Ascending aorta (tissue), 2 donors: ENCODE measurements around the gene KISS1R. TPM values are rescaled to one million over a fixed set of nuclear protein-coding genes. Genes with fewer than 3 reads are reported as not detected.

ENCODE experiments used
- DNase-seq, 2 donors: peaks; one replicate each; pipeline ENCODE4 v3.0.0-alpha.2; 2019; ENCODE audit warnings: low spot score in 2 of 2
- H3K27ac ChIP-seq, 2 donors: fragments of 200-600 bp; sonication (generic); one replicate each; pipeline ENCODE4 v1.5.1; 2016 to 2017; ENCODE audit warnings: mild to moderate bottlenecking in 1 of 2
- H3K27me3 ChIP-seq: fragments of 200-600 bp; sonication (generic); one replicate; pipeline ENCODE4 v1.5.1; 2017
- H3K36me3 ChIP-seq, 2 donors: fragments of 200-600 bp; sonication (generic); one replicate each; pipeline ENCODE4 v1.5.1; 2016
- H3K4me1 ChIP-seq, 2 donors: fragments of 200-600 bp; sonication (generic); one replicate each; pipeline ENCODE4 v1.5.1; 2016 to 2017; ENCODE audit warnings: mild to moderate bottlenecking in 1 of 2
- H3K4me3 ChIP-seq, 2 donors: fragments of 200-600 bp; sonication (generic); one replicate each; pipeline ENCODE4 v1.5.1; 2016 to 2017; ENCODE audit warnings: mild to moderate bottlenecking in 1 of 2
- H3K9me3 ChIP-seq, 2 donors: fragments of 200-600 bp; sonication (generic); one replicate each; pipeline ENCODE4 v1.5.1; 2016
- CTCF ChIP-seq, 3 experiments: fragments of 200-600 bp in 2 of 3; fragments of 450-650 bp in 1 of 3; sonication (generic) in 2 of 3; IDR thresholded peaks; one replicate each; pipeline ENCODE4 v1.5.1; 2016 to 2019; ENCODE audit warnings: antibody characterized with exemption in 3 of 3, mild to moderate bottlenecking in 1 of 3, moderate library complexity in 1 of 3
- intact Hi-C: fragments of 100-400 bp; cut with DNase I; formaldehyde crosslinking; loops from one replicate; pipeline ENCODE4 v1.15.1; 2023
- total RNA-seq: library from RNA; depleted of rRNA; stranded (reverse); fragments of >200 nt; gene quantifications from one replicate; pipeline ENCODE4 v1.1.0, GENCODE V29; 2016

KISS1R gene
- total RNA-seq, 1 donor from 2014 or later, result not detected

GRCh38 chr19:948842-949496, 31.8 kb downstream of the KISS1R start:
- no peak for DNase-seq
- no peaks in the 10 kb centered on the region for H3K9me3 ChIP-seq
- no peaks in the 10 kb centered on the region for H3K27me3 ChIP-seq
- H3K4me1 ChIP-seq, result no peaks in the 10 kb centered on the region
- no peak for TF ChIP-seq CTCF (IDR thresholded peaks at IDR 0.05)
- no peak overlapping the region for H3K27ac ChIP-seq
- no peak overlapping the region for H3K4me3 ChIP-seq
- intact Hi-C loops, result no loop called here
- no peaks in the 10 kb centered on the region for H3K36me3 ChIP-seq

- H3K27me3 ChIP-seq, result no peaks in the 10 kb centered on the region
- no peak for TF ChIP-seq CTCF (IDR thresholded peaks at IDR 0.05)
Observed at GRCh38 chr19:950352-951066, 33.4 kb downstream of the KISS1R start.

GRCh38 chr19:952049-952679, 35.0 kb downstream of the KISS1R start:
- no peaks in the 10 kb centered on the region for H3K36me3 ChIP-seq
- no peaks in the 10 kb centered on the region for H3K27me3 ChIP-seq
- H3K4me1 ChIP-seq, result no peaks in the 10 kb centered on the region
- no peaks in the 10 kb centered on the region for H3K9me3 ChIP-seq
- no peak overlapping the region for H3K4me3 ChIP-seq
- TF ChIP-seq CTCF (IDR thresholded peaks at IDR 0.05), result no peak
- DNase-seq, result no peak
- no peak overlapping the region for H3K27ac ChIP-seq
- intact Hi-C loops, result no loop called here

More at GRCh38 chr19:950352-951066, 33.4 kb downstream of the KISS1R start:
- Histone ChIP-seq H3K4me1 (no peaks in the 10 kb centered on the region), H3K27ac (no peak overlapping the region), H3K9me3 (no peaks in the 10 kb centered on the region), H3K36me3 (no peaks in the 10 kb centered on the region), H3K4me3 (no peak overlapping the region)
- DNase-seq, result no peak
- intact Hi-C loops, result no loop called here

- no peaks in the 10 kb centered on the region for H3K36me3 ChIP-seq
- no peak for DNase-seq
- H3K27me3 ChIP-seq, result no peaks in the 10 kb centered on the region
- no peak overlapping the region for H3K4me3 ChIP-seq
- no peak for TF ChIP-seq CTCF (IDR thresholded peaks at IDR 0.05)
- intact Hi-C loops, result no loop called here
- no peaks in the 10 kb centered on the region for H3K9me3 ChIP-seq
- H3K4me1 ChIP-seq, result no peaks in the 10 kb centered on the region
- no peak overlapping the region for H3K27ac ChIP-seq
Observed at GRCh38 chr19:952680-953444, 35.7 kb downstream of the KISS1R start.

- no peaks in the 10 kb centered on the region for H3K9me3 ChIP-seq
- no peak overlapping the region for H3K27ac ChIP-seq
- H3K4me1 ChIP-seq, result no peaks in the 10 kb centered on the region
- no peak for DNase-seq
- no peak for TF ChIP-seq CTCF (IDR thresholded peaks at IDR 0.05)
- H3K27me3 ChIP-seq, result no peaks in the 10 kb centered on the region
- intact Hi-C loops, result no loop called here
- no peaks in the 10 kb centered on the region for H3K36me3 ChIP-seq
- no peak overlapping the region for H3K4me3 ChIP-seq
Observed at GRCh38 chr19:953445-954271, 36.5 kb downstream of the KISS1R start.
